Stomach (tissue), 19 donors: ENCODE data around the gene SMC1A. TPM values are rescaled to one million over a fixed set of nuclear protein-coding genes. Genes with fewer than 3 reads are reported as not detected.
"Not testable (repeated sequence)": the region's sequence is repeated elsewhere in the genome, so short reads cannot be mapped to it uniquely, and the experiment has no call there.

Experiments used
- DNase-seq, 2 donors: peaks; one replicate each; pipeline versions ENCODE4 v3.0.0 to v3.0.0-alpha.2; 2013 to 2019
- H3K27ac ChIP-seq, 5 donors: fragments of 200-600 bp in 4 of 5; sonication (generic) in 4 of 5; one replicate each; pipeline ENCODE4 v1.5.1; 2013 to 2019; ENCODE audit warnings: mild to moderate bottlenecking in 1 of 5, moderate library complexity in 1 of 5
- H3K27me3 ChIP-seq, 3 donors: fragments of 200-600 bp; sonication (generic); one replicate each; pipeline ENCODE4 v1.5.1; 2017 to 2019; ENCODE audit warnings: mixed run types in 1 of 3
- H3K36me3 ChIP-seq, 4 donors: fragments of 200-600 bp; sonication (generic); 1 replicate in 3 of 4; 2 replicates in 1 of 4; pipeline ENCODE4 v1.5.1; 2016 to 2019
- H3K4me1 ChIP-seq, 4 donors: fragments of 200-600 bp; sonication (generic); one replicate each; pipeline ENCODE4 v1.5.1; 2016 to 2019
- H3K4me3 ChIP-seq, 4 donors: fragments of 200-600 bp; sonication (generic) in 3 of 4; one replicate each; pipeline ENCODE4 v1.5.1; 2016 to 2019; ENCODE audit warnings: mild to moderate bottlenecking in 1 of 4
- H3K9me3 ChIP-seq, 4 donors: fragments of 200-600 bp; sonication (generic); one replicate each; pipeline ENCODE4 v1.5.1; 2016 to 2019
- CTCF ChIP-seq, 7 experiments: fragments of 450-650 bp in 4 of 7; fragments of 200-600 bp in 3 of 7; sonication (generic) in 3 of 7; IDR thresholded peaks; one replicate each; pipeline ENCODE4 v1.5.1; 2016 to 2019; ENCODE audit warnings: antibody characterized with exemption in 7 of 7, control low read depth in 2 of 7, mild to moderate bottlenecking in 1 of 7
- EP300 ChIP-seq: sonication (generic); formaldehyde crosslinking; IDR thresholded peaks from one replicate; pipeline ENCODE4 v1.6.1; 2017; ENCODE audit warnings: antibody characterized with exemption
- POLR2A ChIP-seq, 4 donors: fragments of 450-650 bp; IDR thresholded peaks; one replicate each; pipeline ENCODE4 v1.6.1; 2016; ENCODE audit warnings: antibody characterized with exemption in 4 of 4, control low read depth in 2 of 4, mild to moderate bottlenecking in 1 of 4, moderate library complexity in 1 of 4
- POLR2AphosphoS5 ChIP-seq, 3 donors: sonication (generic); formaldehyde crosslinking; IDR thresholded peaks; one replicate each; pipeline ENCODE4 v1.6.1; 2016; ENCODE audit warnings: antibody characterized with exemption in 3 of 3
- WGBS, 5 donors: extraction: QIAGEN DNeasy Blood & Tissue Kit in 3 of 5; methylation state at CpG; one replicate each; pipeline versions ENCODE4 v1.1.5 to v1.1.7; 2013 to 2018; 5-methylcytosine and 5-hydroxymethylcytosine counted together
- intact Hi-C: fragments of 100-400 bp; cut with DNase I; formaldehyde crosslinking; loops from one replicate; pipeline ENCODE4 v1.15.1; 2023; ENCODE audit warnings: low total_unique reads
- long read RNA-seq, 10 donors: transcript quantifications; one replicate each; lab custom pipeline, GENCODE V29; 2026
- polyA plus RNA-seq, 3 donors: library from polyadenylated mRNA; stranded (reverse); fragments of 200-250 nt; gene quantifications; one replicate each; pipeline ENCODE4 v1.2.3, GENCODE V29; 2013
- total RNA-seq, 5 donors: library from RNA; depleted of rRNA; stranded (reverse); fragments of >200 nt; gene quantifications; one replicate each; pipeline versions ENCODE4 v1.1.0 to v1.2.3, GENCODE V29; 2014 to 2016
- donor health status: healthy with polysubstance abuse.
- donor health status: Bipolar disorder and iron deficiency.
- donor health status: healthy.

Gene SMC1A
- total RNA-seq (10 to 100 TPM; 20.0 to 31.2 (median 24.6) TPM), polyA plus RNA-seq (1 to 10 TPM; 4.3 to 6.7 (median 5.6) TPM)
- long read RNA-seq, donor 1 = 0 reads
- long read RNA-seq, donor 2 = 0 reads
- long read RNA-seq, donor 3 = 0 reads
- long read RNA-seq, donor 4 = 0 reads
- long read RNA-seq, donor 5, partial matches to known transcripts = 6 of 11 reads
- long read RNA-seq, donor 5, other reads (novel, unspliced or antisense) = 5 of 11 reads
- long read RNA-seq, donor 6, partial matches to known transcripts = 12 of 18 reads
- long read RNA-seq, donor 6, other reads (novel, unspliced or antisense) = 5 of 18 reads
- long read RNA-seq, donor 7 = 0 reads
- long read RNA-seq, donor 8, partial matches to known transcripts = 5 of 5 reads
- long read RNA-seq, donor 8, other reads (novel, unspliced or antisense) = 0 of 5 reads
- long read RNA-seq, donor 9 = 0 reads
- long read RNA-seq, donor 10 = 0 reads

- H3K27me3 ChIP-seq = no peaks in the 10 kb centered on the region
- TF ChIP-seq EP300 (no peak), POLR2AphosphoS5 (IDR thresholded peaks at IDR 0.05) (peak; percentile 75 to 85 (median 85)), POLR2A (IDR thresholded peaks at IDR 0.05) (peak in 1 of 4 donors; percentile 12), CTCF (IDR thresholded peaks at IDR 0.05) (no peak)
- 0 to 1% (median 0%) methylated on average over 6 to 75 of the region's 75 CpGs for WGBS, 5 donors
- H3K27ac ChIP-seq = peak within 1 kb of the TSS; percentile 89 to 96 (median 96)
- H3K4me3 ChIP-seq = peak within 1 kb of the TSS; percentile 57 to 75 (median 66)
- intact Hi-C loops = no loop called here
- peak; percentile 99 to 100 for DNase-seq
- H3K36me3 ChIP-seq = no peaks in the 10 kb centered on the region
- H3K4me1 ChIP-seq = peaks cover 4 to 33% (median 23%) of the 10 kb centered on the region in 4 donors
- H3K9me3 ChIP-seq = no peaks in the 10 kb centered on the region
Measured at GRCh38 chrX:53422086-53422860, at the start of gene SMC1A. Gene SMC1A, minus strand, starts transcription at chrX:53422654. Its CDS starts 54 bp downstream, at chrX:53422600.

- no peak for TF ChIP-seq POLR2A (IDR thresholded peaks at IDR 0.05)
- no peak for TF ChIP-seq EP300
- no peak for TF ChIP-seq CTCF (IDR thresholded peaks at IDR 0.05)
- no peak for TF ChIP-seq POLR2AphosphoS5 (IDR thresholded peaks at IDR 0.05)
- Histone ChIP-seq H3K9me3 (no peaks in the 10 kb centered on the region), H3K27me3 (peaks cover 0 to 31% (median 0%) of the 10 kb centered on the region in 3 donors), H3K27ac (no peak overlapping the region), H3K4me3 (no peak overlapping the region), H3K36me3 (no peaks in the 10 kb centered on the region), H3K4me1 (no peaks in the 10 kb centered on the region)
- no peak for DNase-seq
- intact Hi-C loops = no loop called here
- WGBS, 5 donors = 62 to 84% (median 71%) methylated on average over 3 of the region's 3 CpGs
Measured at GRCh38 chrX:53471346-53471745, 48.9 kb upstream of the SMC1A start.

- H3K9me3 ChIP-seq, H3K36me3 ChIP-seq, DNase-seq, intact Hi-C loops, H3K4me1 ChIP-seq, H3K4me3 ChIP-seq, H3K27ac ChIP-seq: not testable (repeated sequence)
- peaks cover 0 to 28% (median 0%) of the 10 kb centered on the region in 3 donors for H3K27me3 ChIP-seq
- WGBS, 5 donors = 88 to 94% (median 89%) methylated on average over 3 of the region's 3 CpGs
Measured at GRCh38 chrX:53468659-53469058, 46.2 kb upstream of the SMC1A start.

- H3K36me3 ChIP-seq = no peaks in the 10 kb centered on the region
- no peak for DNase-seq
- TF ChIP-seq POLR2A (IDR thresholded peaks at IDR 0.05) = no peak
- no peak for TF ChIP-seq CTCF (IDR thresholded peaks at IDR 0.05)
- TF ChIP-seq EP300 = no peak
- TF ChIP-seq POLR2AphosphoS5 (IDR thresholded peaks at IDR 0.05) = no peak
- H3K9me3 ChIP-seq = no peaks in the 10 kb centered on the region
- 33 to 58% (median 55%) methylated on average over 5 of the region's 5 CpGs for WGBS, 5 donors
- intact Hi-C loops = no loop called here
- no peak overlapping the region for H3K27ac ChIP-seq
- H3K4me3 ChIP-seq = no peak overlapping the region
- peaks cover 0 to 20% (median 6%) of the 10 kb centered on the region in 3 donors for H3K27me3 ChIP-seq
- H3K4me1 ChIP-seq = no peaks in the 10 kb centered on the region
Measured at GRCh38 chrX:53458082-53458481, 35.6 kb upstream of the SMC1A start.
